Measurements from ENCODE around the gene MYL5. TPM values are rescaled to one million over a fixed set of nuclear protein-coding genes. Genes with fewer than 3 reads are reported as not detected.

MYL5 gene
- polyA plus RNA-seq, 3 donors: 4.2 to 12.6 (median 7.2) TPM

DNA sequence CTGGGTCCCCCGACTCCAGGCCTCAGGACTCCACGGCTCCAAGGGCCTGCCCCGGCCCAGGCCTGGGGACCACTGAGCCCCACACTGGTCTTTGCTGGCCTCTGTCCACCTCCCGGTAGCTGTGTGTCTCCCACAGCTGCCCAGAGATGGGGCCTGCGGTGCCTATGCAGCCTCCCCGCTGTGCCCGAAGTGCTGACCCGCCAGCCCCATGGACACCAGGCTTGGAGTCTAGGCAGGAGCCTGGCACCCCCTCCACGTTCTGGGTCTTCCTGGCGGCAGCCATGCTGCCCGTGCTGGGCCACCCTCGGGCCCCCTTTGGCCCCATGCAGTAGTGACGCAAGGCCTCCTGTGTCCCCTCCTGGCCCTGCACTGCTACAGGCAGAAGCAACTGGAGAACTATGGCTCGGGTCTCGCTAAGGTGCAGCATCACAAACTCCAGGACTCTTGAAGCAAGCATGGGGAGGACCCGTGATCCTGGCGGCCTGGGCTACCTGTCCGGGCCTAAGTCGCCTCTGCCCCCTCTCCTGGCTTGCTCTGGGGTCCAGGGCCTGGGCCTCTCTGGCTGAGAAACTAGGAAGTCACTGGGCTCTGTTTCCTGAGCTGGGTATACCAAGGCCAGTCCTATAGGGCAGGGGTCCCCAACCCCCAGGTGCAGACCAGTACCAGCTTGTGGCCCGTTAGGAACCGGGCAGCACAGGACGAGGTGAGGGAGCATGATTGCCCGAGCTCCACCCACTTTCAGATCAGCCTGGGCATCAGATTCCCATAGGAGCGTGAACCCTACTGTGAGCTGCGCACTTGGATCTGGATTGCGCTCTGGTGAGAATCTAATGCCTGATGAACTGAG, 917 bp downstream of the MYL5 start:
- peak overlapping the region; percentile 74 to 77 for H3K4me3 Mint-ChIP-seq
- no peak for DNase-seq
- peaks cover 5 to 12% (median 9%) of the 10 kb centered on the region in 3 donors for H3K27me3 Mint-ChIP-seq (ENCODE audit: low read depth in 3 of 3)
- TF ChIP-seq, protein P1, sequence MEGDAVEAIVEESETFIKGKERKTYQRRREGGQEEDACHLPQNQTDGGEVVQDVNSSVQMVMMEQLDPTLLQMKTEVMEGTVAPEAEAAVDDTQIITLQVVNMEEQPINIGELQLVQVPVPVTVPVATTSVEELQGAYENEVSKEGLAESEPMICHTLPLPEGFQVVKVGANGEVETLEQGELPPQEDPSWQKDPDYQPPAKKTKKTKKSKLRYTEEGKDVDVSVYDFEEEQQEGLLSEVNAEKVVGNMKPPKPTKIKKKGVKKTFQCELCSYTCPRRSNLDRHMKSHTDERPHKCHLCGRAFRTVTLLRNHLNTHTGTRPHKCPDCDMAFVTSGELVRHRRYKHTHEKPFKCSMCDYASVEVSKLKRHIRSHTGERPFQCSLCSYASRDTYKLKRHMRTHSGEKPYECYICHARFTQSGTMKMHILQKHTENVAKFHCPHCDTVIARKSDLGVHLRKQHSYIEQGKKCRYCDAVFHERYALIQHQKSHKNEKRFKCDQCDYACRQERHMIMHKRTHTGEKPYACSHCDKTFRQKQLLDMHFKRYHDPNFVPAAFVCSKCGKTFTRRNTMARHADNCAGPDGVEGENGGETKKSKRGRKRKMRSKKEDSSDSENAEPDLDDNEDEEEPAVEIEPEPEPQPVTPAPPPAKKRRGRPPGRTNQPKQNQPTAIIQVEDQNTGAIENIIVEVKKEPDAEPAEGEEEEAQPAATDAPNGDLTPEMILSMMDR (IDR thresholded peaks at IDR 0.05): no peak
- intact Hi-C loops (cut with micrococcal nuclease): loop anchor here in 1 of 2 donors (10.0 kb wide), 1 partner anchor 180 kb away; the partner anchor contains the start of genes PIGG and ZNF721
- peak overlapping the region; percentile 75 for H3K4me2 ChIP-seq (replicated peaks; ENCODE audit: extremely low read depth, low read length, poor library complexity, severe bottlenecking)
- H3K4me1 Mint-ChIP-seq: peaks cover 15% of the 10 kb centered on the region
- WGBS (ENCODE audit: insufficient coverage): 53% methylated on average over 21 of the region's 26 CpGs
- peak overlapping the region; percentile 77 to 92 (median 84) for H3K4me3 ChIP-seq (replicated peaks in 1 of 3; ENCODE audit: low read depth in 2 of 3, low read length in 3 of 3)
- no peaks in the 10 kb centered on the region for H3K9me3 ChIP-seq (replicated peaks in 1 of 2; ENCODE audit: control insufficient read depth in 1 of 2, insufficient read depth in 1 of 2, low read length in 2 of 2)
- H3K27ac ChIP-seq (ENCODE audit: low read depth in 1 of 2, low read length in 2 of 2): peak overlapping the region; percentile 56 to 96
- peaks cover 22 to 29% of the 10 kb centered on the region in 2 donors for H3K36me3 Mint-ChIP-seq
- H3K27me3 ChIP-seq (ENCODE audit: control insufficient read depth in 2 of 2, insufficient read depth in 2 of 2, low read length in 2 of 2): no peaks in the 10 kb centered on the region
- H3K79me2 ChIP-seq (ENCODE audit: insufficient read depth, low read length): peaks cover 20% of the 10 kb centered on the region
- H3K4me1 ChIP-seq (ENCODE audit: control insufficient read depth in 1 of 2, insufficient read depth in 2 of 2, low read length in 2 of 2): peaks cover 21 to 24% of the 10 kb centered on the region in 2 donors
- H3K9me3 Mint-ChIP-seq: no peaks in the 10 kb centered on the region
- peaks cover 12 to 20% of the 10 kb centered on the region in 2 donors for H3K36me3 ChIP-seq (replicated peaks in 1 of 2; ENCODE audit: control insufficient read depth in 1 of 2, insufficient read depth in 2 of 2, low read length in 2 of 2)
- no peaks in the 10 kb centered on the region for H4K20me1 ChIP-seq (ENCODE audit: insufficient read depth, low read length)
- peak overlapping the region; percentile 98 for H3K9ac ChIP-seq (ENCODE audit: insufficient read depth, low read length, poor library complexity, severe bottlenecking)
- H3K27ac Mint-ChIP-seq: peak overlapping the region; percentile 62 to 92 (median 83)
- peak overlapping the region; percentile 94 for H2AFZ ChIP-seq (ENCODE audit: insufficient read depth, low read depth, low read length, poor library complexity, severe bottlenecking)

DNA sequence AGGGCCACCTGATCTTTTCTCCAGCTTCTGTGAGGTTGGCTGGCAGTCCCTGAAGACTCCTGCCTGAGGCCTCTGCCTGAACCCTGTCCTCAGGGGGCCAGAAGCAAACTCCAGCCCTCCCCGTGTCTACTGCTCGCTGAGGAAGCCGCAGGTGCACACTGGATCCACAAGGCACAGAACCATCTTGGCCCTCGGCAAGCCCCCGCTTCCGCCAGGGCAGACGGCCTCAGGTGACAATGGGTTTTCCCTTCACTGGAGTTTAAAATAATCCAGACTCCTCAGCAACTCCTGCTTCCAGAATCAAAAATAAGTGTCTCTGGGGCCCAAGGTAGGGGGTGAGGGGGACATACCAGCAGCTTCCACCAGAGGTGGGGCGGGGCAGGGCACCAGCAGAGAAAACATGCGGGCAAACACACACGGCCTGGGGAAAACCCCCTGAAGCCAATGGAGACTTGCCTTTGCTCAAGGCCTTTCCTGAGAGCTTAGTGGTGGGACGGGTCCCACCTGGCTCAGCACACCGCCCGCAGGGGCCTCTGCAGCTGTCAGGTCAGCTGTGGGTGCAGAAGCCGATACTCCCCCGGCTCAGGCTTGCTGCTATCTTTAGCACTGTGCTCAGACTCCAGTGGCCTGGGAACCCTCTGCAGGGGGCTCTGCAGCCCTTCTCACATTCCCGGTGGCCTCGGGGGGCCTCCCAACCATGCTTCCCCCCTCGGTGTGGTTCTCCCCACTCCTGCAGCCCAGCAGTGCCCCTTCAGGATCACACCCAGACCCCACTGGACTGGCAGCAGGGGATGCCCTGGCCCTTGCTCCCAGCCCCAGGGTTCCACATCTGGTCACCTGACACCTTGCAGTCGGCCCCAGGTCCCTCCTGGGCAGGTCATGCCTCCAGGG, 1.9 kb downstream of the MYL5 start:
- H3K27me3 Mint-ChIP-seq (ENCODE audit: low read depth in 3 of 3): peaks cover 5 to 19% (median 10%) of the 10 kb centered on the region in 3 donors
- peak overlapping the region in 1 of 2 donors; percentile 37 for H3K4me3 Mint-ChIP-seq
- peaks cover 12 to 14% of the 10 kb centered on the region in 2 donors for H3K36me3 ChIP-seq (replicated peaks in 1 of 2; ENCODE audit: control insufficient read depth in 1 of 2, insufficient read depth in 2 of 2, low read length in 2 of 2)
- H3K4me3 ChIP-seq (replicated peaks in 1 of 3; ENCODE audit: low read depth in 2 of 3, low read length in 3 of 3): no peak overlapping the region
- peaks cover 4% of the 10 kb centered on the region for H4K20me1 ChIP-seq (ENCODE audit: insufficient read depth, low read length)
- peaks cover 20% of the 10 kb centered on the region for H3K79me2 ChIP-seq (ENCODE audit: insufficient read depth, low read length)
- H3K4me2 ChIP-seq (replicated peaks; ENCODE audit: extremely low read depth, low read length, poor library complexity, severe bottlenecking): no peak overlapping the region
- H3K27ac Mint-ChIP-seq: no peak overlapping the region
- intact Hi-C loops (cut with micrococcal nuclease): loop anchor here in 1 of 2 donors (10.0 kb wide), 1 partner anchor 181 kb away; the partner anchor contains the start of genes PIGG and ZNF721
- no peak overlapping the region for H3K27ac ChIP-seq (ENCODE audit: low read depth in 1 of 2, low read length in 2 of 2)
- DNase-seq: no peak
- 90% methylated on average over 15 of the region's 19 CpGs for WGBS (ENCODE audit: insufficient coverage)
- H2AFZ ChIP-seq (ENCODE audit: insufficient read depth, low read depth, low read length, poor library complexity, severe bottlenecking): no peak overlapping the region
- no peaks in the 10 kb centered on the region for H3K9me3 Mint-ChIP-seq
- H3K9ac ChIP-seq (ENCODE audit: insufficient read depth, low read length, poor library complexity, severe bottlenecking): no peak overlapping the region
- peaks cover 15 to 20% of the 10 kb centered on the region in 2 donors for H3K36me3 Mint-ChIP-seq
- no peaks in the 10 kb centered on the region for H3K9me3 ChIP-seq (replicated peaks in 1 of 2; ENCODE audit: control insufficient read depth in 1 of 2, insufficient read depth in 1 of 2, low read length in 2 of 2)
- H3K4me1 Mint-ChIP-seq: peaks cover 22% of the 10 kb centered on the region
- TF ChIP-seq, protein P1 (IDR thresholded peaks at IDR 0.05): no peak
- H3K4me1 ChIP-seq (ENCODE audit: control insufficient read depth in 1 of 2, insufficient read depth in 2 of 2, low read length in 2 of 2): peaks cover 31 to 34% of the 10 kb centered on the region in 2 donors
- H3K27me3 ChIP-seq (ENCODE audit: control insufficient read depth in 2 of 2, insufficient read depth in 2 of 2, low read length in 2 of 2): no peaks in the 10 kb centered on the region

All from CD14-positive monocyte (primary cell).